Testis (tissue), 3 donors: ENCODE data around the gene ABCD1. TPM values are rescaled to one million over a fixed set of nuclear protein-coding genes. Genes with fewer than 3 reads are reported as not detected.
"Not testable (repeated sequence)": the region's sequence is repeated elsewhere in the genome, so short reads cannot be mapped to it uniquely, and the experiment has no call there.

Experiments used
- DNase-seq: peaks from one replicate; pipeline ENCODE4 v3.0.0-alpha.2; 2019
- H3K27ac ChIP-seq, 2 donors: fragments of 200-600 bp; sonication (generic); one replicate each; pipeline ENCODE4 v1.5.1; 2019
- H3K27me3 ChIP-seq: fragments of 200-600 bp; sonication (generic); one replicate; pipeline ENCODE4 v1.5.1; 2019
- H3K36me3 ChIP-seq: fragments of 200-600 bp; sonication (generic); one replicate; pipeline ENCODE4 v1.5.1; 2017; ENCODE audit warnings: low read depth; ENCODE audit errors: missing control alignments
- H3K4me1 ChIP-seq: fragments of 200-600 bp; sonication (generic); one replicate; pipeline ENCODE4 v1.5.1; 2019
- H3K4me3 ChIP-seq, 2 donors: fragments of 200-600 bp; sonication (generic); one replicate each; pipeline ENCODE4 v1.5.1; 2017 to 2019
- H3K9me3 ChIP-seq: fragments of 200-600 bp; sonication (generic); one replicate; pipeline ENCODE4 v1.5.1; 2017
- CTCF ChIP-seq, 3 experiments: fragments of 450-650 bp in 2 of 3; fragments of 200-600 bp in 1 of 3; sonication (generic) in 1 of 3; IDR thresholded peaks; one replicate each; pipeline ENCODE4 v1.5.1; 2016 to 2019; ENCODE audit warnings: antibody characterized with exemption in 3 of 3, mild to moderate bottlenecking in 2 of 3, moderate library complexity in 1 of 3
- POLR2A ChIP-seq: fragments of 450-650 bp; IDR thresholded peaks from one replicate; pipeline ENCODE4 v1.6.1; 2017; ENCODE audit warnings: antibody characterized with exemption, mild to moderate bottlenecking, moderate library complexity
- WGBS, 2 donors: methylation state at CpG; one replicate each; pipeline ENCODE4 v1.1.5; 2018; 5-methylcytosine and 5-hydroxymethylcytosine counted together
- intact Hi-C: fragments of 100-400 bp; cut with DNase I; formaldehyde crosslinking; loops from one replicate; pipeline ENCODE4 v1.15.1; 2023; ENCODE audit warnings: low total_unique reads
- polyA plus RNA-seq: library from polyadenylated mRNA; stranded (reverse); fragments of 350-450 nt; fragmentation: Illumina TruSeq; extraction: RNeasy Lipid Tissue Mini Kit (QIAGEN cat#74804); gene quantifications from one replicate; pipeline ENCODE4 v1.2.3, GENCODE V29; 2014; ENCODE audit warnings: low read depth, low replicate concordance; ENCODE audit not compliant: insufficient read depth
- total RNA-seq, 2 donors: library from RNA; depleted of rRNA; stranded (reverse); fragments of >200 nt; gene quantifications; one replicate each; pipeline ENCODE4 v1.2.3, GENCODE V29; 2016

Gene ABCD1
- total and polyA plus RNA-seq, 3 donors from 2014 or later: 34.3 to 112 (median 84.4) TPM

GRCh38 chrX:153728095-153728494 lies 3.4 kb downstream of the ABCD1 start:
- Histone ChIP-seq H3K27ac (no peak overlapping the region), H3K27me3 (no peaks in the 10 kb centered on the region), H3K36me3 (no peaks in the 10 kb centered on the region), H3K4me1 (no peaks in the 10 kb centered on the region), H3K4me3 (no peak overlapping the region), H3K9me3 (no peaks in the 10 kb centered on the region)
- intact Hi-C loops: loop anchor here (10.0 kb wide), 1 partner anchor 67 kb away; the partner anchor contains the start of genes IDH3G and SSR4
- TF ChIP-seq CTCF (IDR thresholded peaks at IDR 0.05) (no peak), POLR2A (no peak)
- no peak for DNase-seq
- WGBS, 2 donors: 73 to 85% methylated on average over 4 to 6 of the region's 6 CpGs

- DNase-seq: no peak
- intact Hi-C loops: loop anchor here (10.0 kb wide), 1 partner anchor 66 kb away; the partner anchor contains the start of genes IDH3G and SSR4
- 92 to 93% methylated on average over 4 to 22 of the region's 23 CpGs for WGBS, 2 donors
These were observed 4.4 kb downstream of the ABCD1 start for GRCh38 chrX:153728951-153729631.

GRCh38 chrX:153730115-153730514 lies 5.5 kb downstream of the ABCD1 start:
- intact Hi-C loops, H3K9me3 ChIP-seq, H3K27ac ChIP-seq, H3K36me3 ChIP-seq, DNase-seq, H3K4me3 ChIP-seq, H3K4me1 ChIP-seq, H3K27me3 ChIP-seq: not testable (repeated sequence)
- 90 to 91% methylated on average over 21 of the region's 23 CpGs for WGBS, 2 donors

More at GRCh38 chrX:153728951-153729631, 4.4 kb downstream of the ABCD1 start:
- no peak overlapping the region for H3K27ac ChIP-seq
- no peaks in the 10 kb centered on the region for H3K9me3 ChIP-seq
- no peaks in the 10 kb centered on the region for H3K27me3 ChIP-seq
- no peak overlapping the region for H3K4me3 ChIP-seq
- no peaks in the 10 kb centered on the region for H3K4me1 ChIP-seq
- no peak for TF ChIP-seq CTCF (IDR thresholded peaks at IDR 0.05)
- TF ChIP-seq POLR2A: no peak
- no peaks in the 10 kb centered on the region for H3K36me3 ChIP-seq

GRCh38 chrX:153731117-153731844 lies 6.6 kb downstream of the ABCD1 start:
- TF ChIP-seq POLR2A (no peak), CTCF (IDR thresholded peaks at IDR 0.05) (no peak)
- no peaks in the 10 kb centered on the region for H3K36me3 ChIP-seq
- no peaks in the 10 kb centered on the region for H3K27me3 ChIP-seq
- H3K27ac ChIP-seq: no peak overlapping the region
- no peaks in the 10 kb centered on the region for H3K4me1 ChIP-seq
- H3K9me3 ChIP-seq: no peaks in the 10 kb centered on the region
- intact Hi-C loops: no loop called here
- 76 to 97% methylated on average over 6 of the region's 6 CpGs for WGBS, 2 donors
- H3K4me3 ChIP-seq: no peak overlapping the region
- no peak for DNase-seq

- H3K27ac ChIP-seq: peak overlapping the region in 1 of 2 donors; percentile 41
These were observed 7.2 kb downstream of the ABCD1 start for GRCh38 chrX:153731845-153732215.

More at GRCh38 chrX:153731845-153732215, 7.2 kb downstream of the ABCD1 start:
- no peaks in the 10 kb centered on the region for H3K9me3 ChIP-seq
- no peaks in the 10 kb centered on the region for H3K27me3 ChIP-seq
- WGBS, 2 donors: 53 to 90% methylated on average over 2 to 3 of the region's 3 CpGs
- H3K4me1 ChIP-seq: no peaks in the 10 kb centered on the region
- H3K4me3 ChIP-seq: no peak overlapping the region
- DNase-seq: no peak
- TF ChIP-seq CTCF (IDR thresholded peaks at IDR 0.05): no peak
- TF ChIP-seq POLR2A: no peak
- intact Hi-C loops: no loop called here
- H3K36me3 ChIP-seq: no peaks in the 10 kb centered on the region
